ENCODE data around the gene MEX3D. TPM values are rescaled to one million over a fixed set of nuclear protein-coding genes. Genes with fewer than 3 reads are reported as not detected.

Gene MEX3D
- total RNA-seq, 4 donors from 2014 or later = 11.6 to 20.0 (median 15.6) TPM

- peaks cover 0 to 8% (median 0%) of the 10 kb centered on the region in 3 donors for H3K36me3 ChIP-seq
- no peak overlapping the region for H3K27ac ChIP-seq
Observed at GRCh38 chr19:1560286-1560882, 7.7 kb downstream of the MEX3D start.

GRCh38 chr19:1558552-1558951 is 9.6 kb downstream of the MEX3D start:
- Histone ChIP-seq H3K27ac (no peak overlapping the region), H3K4me1 (no peaks in the 10 kb centered on the region), H3K9me3 (no peaks in the 10 kb centered on the region), H3K4me3 (no peak overlapping the region), H3K36me3 (peaks cover 0 to 12% (median 0%) of the 10 kb centered on the region in 3 donors), H3K27me3 (no peaks in the 10 kb centered on the region)
- no peak for TF ChIP-seq POLR2A (IDR thresholded peaks at IDR 0.05)
- TF ChIP-seq, protein P1, sequence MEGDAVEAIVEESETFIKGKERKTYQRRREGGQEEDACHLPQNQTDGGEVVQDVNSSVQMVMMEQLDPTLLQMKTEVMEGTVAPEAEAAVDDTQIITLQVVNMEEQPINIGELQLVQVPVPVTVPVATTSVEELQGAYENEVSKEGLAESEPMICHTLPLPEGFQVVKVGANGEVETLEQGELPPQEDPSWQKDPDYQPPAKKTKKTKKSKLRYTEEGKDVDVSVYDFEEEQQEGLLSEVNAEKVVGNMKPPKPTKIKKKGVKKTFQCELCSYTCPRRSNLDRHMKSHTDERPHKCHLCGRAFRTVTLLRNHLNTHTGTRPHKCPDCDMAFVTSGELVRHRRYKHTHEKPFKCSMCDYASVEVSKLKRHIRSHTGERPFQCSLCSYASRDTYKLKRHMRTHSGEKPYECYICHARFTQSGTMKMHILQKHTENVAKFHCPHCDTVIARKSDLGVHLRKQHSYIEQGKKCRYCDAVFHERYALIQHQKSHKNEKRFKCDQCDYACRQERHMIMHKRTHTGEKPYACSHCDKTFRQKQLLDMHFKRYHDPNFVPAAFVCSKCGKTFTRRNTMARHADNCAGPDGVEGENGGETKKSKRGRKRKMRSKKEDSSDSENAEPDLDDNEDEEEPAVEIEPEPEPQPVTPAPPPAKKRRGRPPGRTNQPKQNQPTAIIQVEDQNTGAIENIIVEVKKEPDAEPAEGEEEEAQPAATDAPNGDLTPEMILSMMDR (IDR thresholded peaks at IDR 0.05) = no peak
- no peak for DNase-seq

More at GRCh38 chr19:1560286-1560882, 7.7 kb downstream of the MEX3D start:
- H3K4me3 ChIP-seq = no peak overlapping the region
- TF ChIP-seq, protein P1 (IDR thresholded peaks at IDR 0.05) = no peak
- no peak for TF ChIP-seq POLR2A (IDR thresholded peaks at IDR 0.05)
- no peak for DNase-seq
- H3K27me3 ChIP-seq = no peaks in the 10 kb centered on the region
- no peaks in the 10 kb centered on the region for H3K9me3 ChIP-seq
- H3K4me1 ChIP-seq = peaks cover 0 to under 1% (median 0%) of the 10 kb centered on the region in 4 donors

DNA sequence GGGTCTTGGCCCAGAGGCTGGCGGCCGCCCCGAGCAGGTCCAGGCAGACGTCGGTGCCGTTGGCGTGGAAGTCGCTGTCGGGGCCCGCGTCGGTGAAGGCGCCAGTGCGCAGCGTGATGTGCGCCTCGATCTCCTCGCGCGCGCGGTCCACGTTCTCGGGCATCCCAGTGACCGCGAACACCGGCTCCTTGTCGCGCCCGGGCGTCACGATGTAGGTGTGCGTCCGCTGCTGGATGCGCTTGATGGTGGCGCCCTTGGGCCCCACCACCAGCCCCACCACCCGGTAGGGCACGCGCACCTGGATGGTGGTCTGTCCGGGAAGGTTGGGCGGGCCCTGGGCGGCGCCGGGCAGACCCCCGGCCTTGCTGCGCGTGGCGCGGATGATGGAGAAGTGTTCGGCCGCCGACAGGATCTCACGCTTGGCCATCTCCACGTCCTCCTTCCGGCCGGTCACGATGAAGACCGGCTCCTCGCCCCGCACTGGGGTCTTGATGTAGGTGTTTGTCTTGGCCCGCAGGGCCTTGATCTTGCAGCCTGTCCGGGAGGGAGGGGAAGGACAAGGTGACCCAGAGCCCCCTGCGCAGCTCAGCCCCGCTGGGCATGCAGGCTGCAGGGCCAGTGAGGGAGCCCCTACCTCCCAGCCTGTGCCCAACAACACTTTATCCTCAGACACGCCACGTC is 11.6 kb downstream of the MEX3D start:
- no peaks in the 10 kb centered on the region for H3K4me1 ChIP-seq
- H3K9me3 ChIP-seq = no peaks in the 10 kb centered on the region
- DNase-seq = no peak
- no peaks in the 10 kb centered on the region for H3K27me3 ChIP-seq
- no peak for TF ChIP-seq POLR2A (IDR thresholded peaks at IDR 0.05)
- H3K4me3 ChIP-seq = no peak overlapping the region
- H3K36me3 ChIP-seq = peaks cover 0 to 12% (median 0%) of the 10 kb centered on the region in 3 donors
- H3K27ac ChIP-seq = no peak overlapping the region

GRCh38 chr19:1555487-1556389 is 12.4 kb downstream of the MEX3D start:
- Histone ChIP-seq H3K36me3 (peaks cover 0 to 12% (median 0%) of the 10 kb centered on the region in 3 donors), H3K4me1 (no peaks in the 10 kb centered on the region), H3K9me3 (no peaks in the 10 kb centered on the region), H3K27me3 (no peaks in the 10 kb centered on the region), H3K27ac (no peak overlapping the region), H3K4me3 (no peak overlapping the region)
- TF ChIP-seq, protein P1 (IDR thresholded peaks at IDR 0.05) = no peak
- TF ChIP-seq POLR2A (IDR thresholded peaks at IDR 0.05) = no peak
- no peak for DNase-seq

DNA sequence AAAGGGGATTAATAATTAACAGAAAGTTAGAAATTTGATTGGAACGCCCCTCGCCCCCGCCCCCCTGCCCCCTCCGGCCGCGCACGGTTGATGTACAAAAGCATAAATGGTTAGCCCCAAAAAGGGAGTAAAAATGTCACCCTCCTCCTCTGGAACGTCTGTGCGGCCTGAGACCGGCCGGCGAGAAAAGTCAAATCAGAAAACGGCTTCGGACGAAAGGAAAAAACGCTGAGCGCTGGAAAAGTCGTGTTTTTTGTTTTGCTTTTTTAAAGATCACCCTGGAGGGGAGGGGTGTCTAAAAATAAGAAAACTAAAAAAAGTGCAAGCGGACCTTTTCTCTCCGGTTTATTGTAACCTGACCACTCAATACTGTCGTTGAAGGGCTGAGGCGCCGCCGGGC is 13.2 kb downstream of the MEX3D start:
- H3K4me3 ChIP-seq = no peak overlapping the region
- peaks cover 0 to 12% (median 0%) of the 10 kb centered on the region in 3 donors for H3K36me3 ChIP-seq
- H3K9me3 ChIP-seq = no peaks in the 10 kb centered on the region
- H3K27me3 ChIP-seq = no peaks in the 10 kb centered on the region
- H3K27ac ChIP-seq = no peak overlapping the region
- no peak for DNase-seq
- TF ChIP-seq POLR2A (IDR thresholded peaks at IDR 0.05) = no peak
- TF ChIP-seq, protein P1 (IDR thresholded peaks at IDR 0.05) = no peak
- H3K4me1 ChIP-seq = no peaks in the 10 kb centered on the region
